ENCODE results near the gene SIMC1.
"Not testable (repeated sequence)": the region's sequence is repeated elsewhere in the genome, so short reads cannot be mapped to it uniquely, and the experiment has no call there.

DNA sequence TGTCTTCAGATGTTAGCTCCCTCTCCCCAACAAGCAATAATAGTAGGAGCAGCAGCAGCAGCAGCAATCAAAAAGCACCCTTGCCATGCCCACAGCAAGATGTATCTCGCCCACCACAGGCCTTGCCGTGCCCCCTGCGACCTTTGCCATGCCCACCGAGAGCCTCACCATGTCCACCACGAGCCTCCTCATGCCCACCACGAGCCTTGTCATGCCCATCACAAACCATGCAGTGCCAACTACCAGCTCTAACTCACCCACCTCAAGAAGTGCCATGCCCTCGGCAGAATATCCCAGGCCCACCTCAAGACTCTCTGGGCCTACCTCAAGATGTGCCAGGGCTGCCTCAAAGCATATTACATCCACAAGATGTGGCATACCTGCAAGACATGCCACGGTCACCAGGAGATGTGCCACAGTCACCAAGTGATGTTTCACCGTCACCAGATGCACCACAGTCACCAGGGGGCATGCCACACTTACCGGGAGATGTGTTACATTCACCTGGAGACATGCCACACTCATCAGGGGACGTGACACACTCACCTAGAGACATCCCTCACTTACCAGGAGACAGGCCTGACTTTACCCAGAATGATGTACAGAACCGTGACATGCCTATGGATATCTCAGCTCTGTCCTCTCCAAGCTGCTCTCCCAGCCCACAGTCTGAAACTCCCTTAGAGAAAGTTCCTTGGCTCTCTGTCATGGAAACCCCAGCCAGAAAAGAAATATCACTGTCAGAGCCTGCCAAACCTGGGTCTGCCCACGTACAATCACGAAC, 52.0 kb downstream of the SIMC1 start:
- TF ChIP-seq, protein P1, sequence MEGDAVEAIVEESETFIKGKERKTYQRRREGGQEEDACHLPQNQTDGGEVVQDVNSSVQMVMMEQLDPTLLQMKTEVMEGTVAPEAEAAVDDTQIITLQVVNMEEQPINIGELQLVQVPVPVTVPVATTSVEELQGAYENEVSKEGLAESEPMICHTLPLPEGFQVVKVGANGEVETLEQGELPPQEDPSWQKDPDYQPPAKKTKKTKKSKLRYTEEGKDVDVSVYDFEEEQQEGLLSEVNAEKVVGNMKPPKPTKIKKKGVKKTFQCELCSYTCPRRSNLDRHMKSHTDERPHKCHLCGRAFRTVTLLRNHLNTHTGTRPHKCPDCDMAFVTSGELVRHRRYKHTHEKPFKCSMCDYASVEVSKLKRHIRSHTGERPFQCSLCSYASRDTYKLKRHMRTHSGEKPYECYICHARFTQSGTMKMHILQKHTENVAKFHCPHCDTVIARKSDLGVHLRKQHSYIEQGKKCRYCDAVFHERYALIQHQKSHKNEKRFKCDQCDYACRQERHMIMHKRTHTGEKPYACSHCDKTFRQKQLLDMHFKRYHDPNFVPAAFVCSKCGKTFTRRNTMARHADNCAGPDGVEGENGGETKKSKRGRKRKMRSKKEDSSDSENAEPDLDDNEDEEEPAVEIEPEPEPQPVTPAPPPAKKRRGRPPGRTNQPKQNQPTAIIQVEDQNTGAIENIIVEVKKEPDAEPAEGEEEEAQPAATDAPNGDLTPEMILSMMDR (conservative IDR thresholded peaks at IDR 0.05 in 1 of 2, IDR thresholded peaks at IDR 0.05 in 1 of 2; ENCODE audit: low read depth in 1 of 2, low read length in 2 of 2): not testable (repeated sequence)
- not testable (repeated sequence) for TF ChIP-seq EZH2 (IDR thresholded peaks at IDR 0.05; ENCODE audit: low read length, missing control alignments)

All from fibroblast of lung (primary cell).